Stimulated activated CD4-positive, alpha-beta T cell treated with anti-CD3 and anti-CD28 coated beads, Interleukin-2, amount 100 ng/mL, for 24 hours (primary cell): ENCODE data around the gene XRN2.
"Not testable (repeated sequence)": the region's sequence is repeated elsewhere in the genome, so short reads cannot be mapped to it uniquely, and the experiment has no call there.

ENCODE experiments used
- DNase-seq, 2 donors: peaks; one replicate each; pipeline ENCODE4 v3.0.0-alpha.2; 2020

The XRN2 gene

GRCh38 chr20:21391972-21392352 lies 88.8 kb downstream of the XRN2 start:
- no peak for DNase-seq

DNA sequence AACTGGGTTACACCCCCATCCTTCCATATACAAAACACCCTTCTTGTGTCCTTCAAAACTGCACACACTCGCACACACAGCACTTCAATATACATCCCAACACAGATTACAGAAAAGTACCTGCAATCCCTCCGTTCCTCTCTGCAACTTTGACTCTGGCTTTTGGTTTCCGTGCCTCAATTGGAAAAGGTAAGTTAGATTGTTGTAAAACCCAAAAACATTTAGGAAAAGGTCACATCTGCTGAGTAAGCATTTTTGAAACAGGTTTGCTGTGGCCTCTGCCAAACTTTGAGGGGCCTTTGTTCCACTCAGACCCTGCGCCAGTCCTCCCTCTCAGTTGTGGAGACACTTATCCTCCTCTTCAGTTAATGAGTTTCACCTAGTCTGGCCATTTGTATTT lies 90.0 kb downstream of the XRN2 start:
- DNase-seq: no peak

DNA sequence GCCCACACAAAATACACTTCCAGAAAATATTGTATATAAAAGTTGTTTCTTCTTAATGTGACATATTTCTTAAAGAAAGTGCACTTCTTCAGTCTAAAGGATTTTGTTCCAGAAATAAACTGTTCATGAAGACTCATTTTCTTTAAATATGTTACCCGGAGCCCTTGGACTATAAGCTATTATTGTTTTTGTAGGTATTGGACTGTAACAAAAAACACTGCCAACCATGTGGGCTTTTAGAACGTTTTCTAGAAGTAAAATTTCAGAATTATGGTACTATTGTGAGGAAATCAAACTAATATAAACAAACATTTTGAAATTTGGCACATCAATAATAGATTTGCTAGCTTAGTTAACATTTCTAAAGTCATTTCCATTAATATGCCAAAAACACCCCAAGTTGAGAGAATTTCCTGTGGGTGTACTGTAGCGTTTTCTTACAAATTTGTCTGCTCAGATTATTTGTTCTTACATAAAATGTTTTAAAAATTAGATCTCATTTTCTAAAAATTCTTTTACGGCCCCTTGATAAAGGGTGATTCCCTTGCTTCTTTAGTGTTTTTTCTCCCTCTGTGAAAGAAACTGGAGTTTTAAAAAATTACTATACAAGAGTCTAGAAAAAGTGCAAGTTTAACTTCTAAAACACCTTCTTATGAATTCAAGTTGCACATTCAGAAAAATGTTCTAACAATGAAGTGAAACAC lies 90.8 kb downstream of the XRN2 start:
- DNase-seq: no peak

- DNase-seq: no peak
Measured at GRCh38 chr20:21394551-21394950, 91.4 kb downstream of the XRN2 start.

GRCh38 chr20:21395051-21395665 lies 92.0 kb downstream of the XRN2 start:
- no peak for DNase-seq

DNA sequence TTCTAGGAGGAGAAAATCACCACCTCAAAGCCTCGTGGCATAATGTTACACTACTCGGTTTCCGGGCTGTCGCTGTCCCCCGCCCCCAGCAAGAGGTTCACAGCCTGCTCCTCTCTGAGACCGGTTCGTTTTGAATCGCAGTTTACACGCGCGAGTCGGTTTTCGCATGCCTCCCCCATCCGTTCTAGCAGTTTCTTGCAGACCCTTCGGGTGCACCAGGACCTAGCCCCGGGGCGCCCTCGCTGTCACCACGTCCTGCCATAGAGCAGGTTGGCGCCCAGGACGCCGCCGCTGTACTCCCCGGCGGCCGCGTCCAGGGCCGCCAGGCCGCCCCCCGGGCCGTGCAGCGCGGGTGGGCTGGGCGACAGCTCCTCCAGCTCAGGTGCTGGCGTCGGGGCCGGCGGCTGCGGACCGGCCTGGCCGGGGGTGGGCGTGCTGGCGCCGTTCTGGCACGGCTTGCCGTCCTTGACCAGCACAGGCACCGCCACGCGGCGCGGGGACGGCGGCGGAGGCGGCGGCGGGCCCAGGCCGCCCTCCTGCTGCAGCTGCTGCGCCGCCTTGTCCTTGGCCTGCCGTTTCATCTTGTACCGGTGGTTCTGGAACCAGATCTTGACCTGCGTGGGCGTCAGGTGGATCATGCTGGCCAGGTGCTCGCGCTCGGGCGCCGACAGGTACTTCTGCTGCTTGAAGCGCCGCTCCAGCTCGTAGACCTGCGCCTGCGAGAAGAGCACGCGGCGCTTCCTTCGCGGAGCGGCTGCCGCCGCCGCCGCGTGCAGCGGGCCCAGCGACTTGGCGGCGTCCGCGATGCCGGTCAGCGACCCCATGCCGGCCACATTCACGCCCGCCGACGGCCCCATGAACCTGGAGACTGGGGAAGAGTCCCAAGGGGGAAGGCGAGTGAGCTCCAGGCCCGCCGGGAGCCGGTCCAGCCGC lies 92.8 kb downstream of the XRN2 start:
- DNase-seq: peak; percentile 37

DNA sequence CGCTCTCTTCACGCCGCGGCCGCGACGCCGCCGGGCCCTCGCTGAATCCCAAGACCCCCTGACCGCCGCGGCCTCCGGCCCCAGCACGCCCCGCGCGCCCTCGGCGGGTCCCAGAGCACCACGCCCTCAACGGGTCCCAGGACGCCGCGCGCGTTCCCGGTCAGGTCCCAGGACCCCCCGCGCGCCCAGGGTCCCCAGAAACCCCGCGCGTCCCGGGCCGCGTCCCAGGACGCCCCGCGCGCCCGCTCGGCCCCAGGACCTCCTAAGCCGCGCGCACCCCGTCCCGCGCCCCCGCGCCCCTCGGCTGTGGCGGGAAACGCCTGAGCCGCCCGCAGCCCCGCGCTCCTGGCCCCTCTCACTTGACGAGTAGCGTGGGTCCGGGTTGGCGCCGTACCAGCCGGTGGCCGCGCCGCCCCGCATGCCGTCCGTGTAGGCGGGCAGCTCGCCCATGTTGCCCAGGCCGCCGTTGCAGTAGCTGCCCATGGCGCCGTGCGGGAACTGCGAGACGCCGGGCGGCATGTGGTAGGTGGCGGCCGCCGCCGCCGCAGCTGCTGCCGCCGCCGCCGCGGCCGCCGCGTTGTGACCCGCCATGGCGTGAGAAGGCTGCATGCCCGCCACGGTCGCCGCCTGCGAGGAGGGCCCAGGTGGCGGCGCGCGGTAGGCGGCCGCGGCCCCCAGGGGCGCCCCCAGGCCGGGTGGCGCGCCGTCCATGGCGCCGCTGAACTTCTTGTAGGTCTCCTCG lies 93.6 kb downstream of the XRN2 start:
- peak in 1 of 2 donors; percentile 17 for DNase-seq

DNA sequence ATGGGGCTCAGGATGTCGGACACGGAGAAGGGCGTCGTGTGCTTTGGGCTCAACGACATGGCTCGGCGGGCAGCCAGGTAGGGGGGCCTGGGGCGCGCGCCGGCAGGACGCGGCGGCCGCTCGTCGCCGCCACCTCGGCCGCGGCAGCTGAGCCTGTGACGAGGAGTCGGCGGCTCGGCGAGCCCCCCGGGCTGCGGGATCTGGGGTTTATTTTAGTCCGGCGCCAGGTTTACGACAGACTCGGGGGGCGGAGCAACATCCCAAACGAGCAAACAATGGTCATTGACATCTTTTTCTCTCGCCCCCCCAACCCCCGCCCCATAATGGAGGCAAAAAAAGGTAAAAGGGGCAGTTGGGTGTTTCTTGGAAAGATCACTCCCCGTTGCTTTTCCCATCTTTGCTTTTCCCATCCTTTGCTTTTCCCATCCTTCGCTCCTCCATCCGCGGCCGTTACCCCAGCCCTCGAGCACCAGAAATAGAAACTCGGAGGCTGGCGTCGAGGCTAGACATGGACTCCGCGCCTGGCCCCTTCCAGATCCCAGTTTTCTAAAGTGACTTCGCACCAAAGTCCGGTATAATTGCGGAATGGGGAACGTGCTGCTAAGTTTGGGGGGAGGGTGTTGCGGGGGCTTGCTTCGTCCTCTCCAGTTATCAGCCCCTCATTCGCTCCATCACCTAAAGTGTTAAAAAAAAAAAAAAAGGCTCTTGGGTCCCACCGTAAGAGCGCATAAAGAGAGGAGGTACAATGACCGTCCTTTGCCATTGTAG lies 94.4 kb downstream of the XRN2 start, which contains the start of gene NKX2-4:
Gene NKX2-4 (minus strand): TSS at position 186 of the 768 bp plus-strand sequence. CDS start 127 bp downstream, at position 59.
- DNase-seq: no peak

- DNase-seq: no peak
Measured at GRCh38 chr20:21398109-21399004, 95.2 kb downstream of the XRN2 start.

- no peak for DNase-seq
Measured at GRCh38 chr20:21399005-21399475, 95.9 kb downstream of the XRN2 start.

- no peak for DNase-seq
Measured at GRCh38 chr20:21411725-21412124, 108.6 kb downstream of the XRN2 start.

DNA sequence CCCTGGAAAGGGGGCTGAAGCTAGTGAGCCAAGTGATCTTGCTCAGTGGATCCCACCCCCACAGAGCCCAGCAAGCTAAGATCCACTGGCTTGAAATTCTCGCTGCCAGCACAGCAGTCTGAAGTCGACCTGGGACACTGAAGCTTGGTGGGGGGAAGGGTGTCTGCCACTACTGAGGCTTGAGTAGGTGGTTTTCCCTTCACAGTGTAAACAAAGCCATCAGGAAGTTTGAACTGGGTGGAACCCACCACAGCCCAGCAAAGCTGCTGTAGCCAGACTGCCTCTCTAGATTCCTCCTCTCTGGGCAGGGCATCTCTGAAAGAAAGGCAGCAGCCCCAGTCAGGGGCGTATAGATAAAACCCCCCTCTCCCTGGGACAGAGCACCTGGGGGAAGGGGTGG lies 110.9 kb downstream of the XRN2 start:
- not testable (repeated sequence) for DNase-seq

GRCh38 chr20:21419147-21419546 lies 116.0 kb downstream of the XRN2 start:
- not testable (repeated sequence) for DNase-seq

DNA sequence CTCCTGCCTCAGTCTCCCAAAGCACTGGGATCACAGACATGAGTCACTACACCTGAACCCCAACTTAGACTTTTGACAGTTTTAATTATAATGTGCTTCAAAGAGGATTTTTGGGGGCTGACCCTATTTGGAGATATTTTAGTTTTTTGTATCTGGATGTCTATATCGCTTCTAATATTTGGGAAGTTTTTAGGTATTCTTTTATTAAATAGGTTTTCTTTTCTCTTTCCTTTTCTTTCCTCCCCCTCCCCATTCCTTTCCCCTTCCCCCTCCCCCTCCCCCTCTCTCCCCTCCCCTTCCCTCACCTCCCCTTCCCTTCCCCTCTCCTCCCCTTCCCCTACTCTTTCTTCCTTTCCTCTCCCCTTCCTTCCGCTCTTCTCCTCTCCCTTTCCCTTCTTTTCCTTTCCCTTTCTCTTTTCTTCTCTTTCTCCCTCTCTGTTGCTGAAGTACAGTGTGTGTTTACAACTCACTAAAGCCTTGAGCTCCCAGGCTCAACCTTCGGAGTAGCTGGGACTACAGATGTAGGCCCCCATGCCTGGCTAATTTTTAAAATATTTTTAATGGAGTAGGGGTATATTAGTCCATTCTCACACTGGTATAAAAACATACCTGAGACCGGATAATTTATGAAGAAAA lies 118.6 kb downstream of the XRN2 start:
- DNase-seq: no peak

- DNase-seq: not testable (repeated sequence)
Measured at GRCh38 chr20:21423712-21424111, 120.6 kb downstream of the XRN2 start.

GRCh38 chr20:21424846-21425245 lies 121.7 kb downstream of the XRN2 start:
- DNase-seq: no peak

- DNase-seq: no peak
Measured at GRCh38 chr20:21430020-21430419, 126.9 kb downstream of the XRN2 start.

GRCh38 chr20:21432911-21433310 lies 129.8 kb downstream of the XRN2 start:
- no peak for DNase-seq

GRCh38 chr20:21433329-21433890 lies 130.3 kb downstream of the XRN2 start:
- DNase-seq: no peak

GRCh38 chr20:21435576-21435975 lies 132.4 kb downstream of the XRN2 start:
- no peak for DNase-seq
